Tibial nerve (tissue), 4 donors: ENCODE results near the gene SPATC1L.
"Not testable (repeated sequence)": the region's sequence is repeated elsewhere in the genome, so short reads cannot be mapped to it uniquely, and the experiment has no call there.

Source experiments
- EP300 ChIP-seq, 2 donors: sonication (generic); formaldehyde crosslinking; IDR thresholded peaks; one replicate each; pipeline ENCODE4 v1.6.1; 2017; ENCODE audit warnings: antibody characterized with exemption in 2 of 2, mild to moderate bottlenecking in 1 of 2
- POLR2A ChIP-seq, 2 donors: fragments of 450-650 bp; IDR thresholded peaks; one replicate each; pipeline ENCODE4 v1.6.1; 2017; ENCODE audit warnings: antibody characterized with exemption in 2 of 2, mild to moderate bottlenecking in 2 of 2, moderate library complexity in 2 of 2
- TF ChIP-seq, protein P1 (sequence below), 5 experiments: fragments of 200-600 bp in 3 of 5; fragments of 450-650 bp in 2 of 5; sonication (generic) in 3 of 5; IDR thresholded peaks; one replicate each; pipeline ENCODE4 v1.5.1; 2016 to 2019; ENCODE audit warnings: antibody characterized with exemption in 5 of 5, mild to moderate bottlenecking in 3 of 5, moderate library complexity in 2 of 5

DNA sequence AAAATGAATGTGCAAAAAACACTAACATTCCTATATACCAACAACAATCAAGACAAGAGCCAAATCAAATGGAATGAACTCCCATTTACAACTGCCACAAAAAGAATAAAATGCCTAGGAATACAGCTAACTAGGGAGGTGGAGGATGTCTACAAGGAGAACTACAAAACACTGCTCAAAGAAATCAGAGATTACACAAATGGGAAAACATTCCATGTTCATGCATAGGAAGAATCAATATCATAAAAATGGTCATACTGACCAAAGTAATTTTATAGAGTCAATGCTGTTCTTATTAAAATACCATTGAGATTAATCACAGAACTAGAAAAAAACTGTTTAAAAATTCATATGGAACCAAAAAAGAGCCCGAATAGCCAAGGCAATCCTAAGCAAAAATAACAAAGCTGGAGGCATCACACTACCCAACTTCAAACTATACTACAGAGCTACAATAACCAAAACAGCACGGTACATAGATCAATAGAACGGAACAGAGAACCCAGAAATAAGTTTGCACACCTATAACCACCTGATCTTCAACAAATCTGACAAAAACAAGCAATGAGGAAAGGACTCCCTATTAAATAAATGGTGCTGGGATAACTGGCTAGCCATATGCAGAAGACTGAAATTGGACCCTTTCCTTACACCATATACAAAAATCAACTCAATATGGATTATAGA, 7.7 kb downstream of the SPATC1L start:
- TF ChIP-seq EP300, POLR2A (IDR thresholded peaks at IDR 0.05): not testable (repeated sequence)
- TF ChIP-seq, protein P1, sequence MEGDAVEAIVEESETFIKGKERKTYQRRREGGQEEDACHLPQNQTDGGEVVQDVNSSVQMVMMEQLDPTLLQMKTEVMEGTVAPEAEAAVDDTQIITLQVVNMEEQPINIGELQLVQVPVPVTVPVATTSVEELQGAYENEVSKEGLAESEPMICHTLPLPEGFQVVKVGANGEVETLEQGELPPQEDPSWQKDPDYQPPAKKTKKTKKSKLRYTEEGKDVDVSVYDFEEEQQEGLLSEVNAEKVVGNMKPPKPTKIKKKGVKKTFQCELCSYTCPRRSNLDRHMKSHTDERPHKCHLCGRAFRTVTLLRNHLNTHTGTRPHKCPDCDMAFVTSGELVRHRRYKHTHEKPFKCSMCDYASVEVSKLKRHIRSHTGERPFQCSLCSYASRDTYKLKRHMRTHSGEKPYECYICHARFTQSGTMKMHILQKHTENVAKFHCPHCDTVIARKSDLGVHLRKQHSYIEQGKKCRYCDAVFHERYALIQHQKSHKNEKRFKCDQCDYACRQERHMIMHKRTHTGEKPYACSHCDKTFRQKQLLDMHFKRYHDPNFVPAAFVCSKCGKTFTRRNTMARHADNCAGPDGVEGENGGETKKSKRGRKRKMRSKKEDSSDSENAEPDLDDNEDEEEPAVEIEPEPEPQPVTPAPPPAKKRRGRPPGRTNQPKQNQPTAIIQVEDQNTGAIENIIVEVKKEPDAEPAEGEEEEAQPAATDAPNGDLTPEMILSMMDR (IDR thresholded peaks at IDR 0.05) = not testable (repeated sequence)
